PFSK-1 (cell line): ENCODE results near the gene USP35.

Experiments
- FOXP2 ChIP-seq: optimal IDR thresholded peaks from 2 replicates; pipeline ENCODE3; 2011; ENCODE audit warnings: borderline replicate concordance, control low read depth, inconsistent platforms; ENCODE audit not compliant: insufficient read depth; ENCODE audit errors: extremely low read length, extremely low read depth
- POLR2AphosphoS5 ChIP-seq: IDR thresholded peaks from 2 replicates; pipeline ENCODE4 v1.6.1; 2012; ENCODE audit warnings: low read depth, mild to moderate bottlenecking, control low read depth, low read length, moderate library complexity
- SIN3A ChIP-seq: IDR thresholded peaks from 2 replicates; pipeline ENCODE4 v1.6.1; 2012; ENCODE audit warnings: mild to moderate bottlenecking, low read length, moderate library complexity, borderline replicate concordance; ENCODE audit not compliant: insufficient read depth
- TAF1 ChIP-seq: IDR thresholded peaks from 2 replicates; pipeline ENCODE4 v1.6.1; 2012; ENCODE audit warnings: low read length, control low read depth, borderline replicate concordance; ENCODE audit not compliant: insufficient read depth
- TF ChIP-seq, protein P1 (sequence below), 2 experiments: IDR thresholded peaks; 2 replicates each; pipeline versions ENCODE4 v1.6.1 to v1.8.0; 2011 to 2012; ENCODE audit warnings: low read depth in 2 of 2, low read length in 2 of 2, control low read depth in 1 of 2, inconsistent platforms in 1 of 2, mild to moderate bottlenecking in 1 of 2, moderate library complexity in 1 of 2; ENCODE audit not compliant: insufficient read depth in 1 of 2

The USP35 gene

DNA sequence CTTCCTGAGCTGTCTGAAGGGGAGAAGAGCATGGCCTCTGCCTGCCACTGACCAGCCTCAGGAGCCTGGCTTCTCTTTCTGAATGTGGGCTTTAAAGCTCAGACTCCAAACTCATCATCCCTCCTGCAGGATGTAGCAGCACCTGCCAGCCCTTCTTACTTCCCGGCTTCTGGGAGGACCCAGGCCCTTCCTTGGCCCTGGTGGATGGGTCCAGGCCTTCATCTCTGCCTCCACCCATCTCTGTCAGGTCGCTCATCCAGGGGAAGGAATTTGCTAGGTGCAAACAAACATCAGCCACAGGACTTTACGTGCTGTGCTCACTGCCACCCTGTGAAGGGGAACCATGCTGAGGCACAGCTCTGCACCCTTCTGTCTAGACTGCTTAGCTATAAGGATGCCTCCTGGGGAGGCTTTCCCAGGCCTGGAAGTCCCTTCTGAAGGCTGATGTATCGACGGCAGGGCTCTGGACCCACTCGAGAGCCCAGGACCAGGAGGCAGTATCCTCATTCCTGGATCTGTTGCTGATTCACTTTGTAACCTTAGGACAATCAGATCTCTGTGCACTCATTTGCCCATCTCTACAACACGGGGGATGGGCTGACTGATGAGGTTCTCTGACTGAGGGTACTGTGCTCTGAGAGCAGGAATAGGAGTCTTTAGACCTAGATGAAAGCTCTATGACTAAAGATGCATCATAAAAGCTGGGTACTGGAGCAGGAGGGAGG is 30.9 kb downstream of the USP35 start:
- TF ChIP-seq FOXP2 (no peak), TAF1 (no peak), POLR2AphosphoS5 (no peak), SIN3A (no peak)
- TF ChIP-seq, protein P1, sequence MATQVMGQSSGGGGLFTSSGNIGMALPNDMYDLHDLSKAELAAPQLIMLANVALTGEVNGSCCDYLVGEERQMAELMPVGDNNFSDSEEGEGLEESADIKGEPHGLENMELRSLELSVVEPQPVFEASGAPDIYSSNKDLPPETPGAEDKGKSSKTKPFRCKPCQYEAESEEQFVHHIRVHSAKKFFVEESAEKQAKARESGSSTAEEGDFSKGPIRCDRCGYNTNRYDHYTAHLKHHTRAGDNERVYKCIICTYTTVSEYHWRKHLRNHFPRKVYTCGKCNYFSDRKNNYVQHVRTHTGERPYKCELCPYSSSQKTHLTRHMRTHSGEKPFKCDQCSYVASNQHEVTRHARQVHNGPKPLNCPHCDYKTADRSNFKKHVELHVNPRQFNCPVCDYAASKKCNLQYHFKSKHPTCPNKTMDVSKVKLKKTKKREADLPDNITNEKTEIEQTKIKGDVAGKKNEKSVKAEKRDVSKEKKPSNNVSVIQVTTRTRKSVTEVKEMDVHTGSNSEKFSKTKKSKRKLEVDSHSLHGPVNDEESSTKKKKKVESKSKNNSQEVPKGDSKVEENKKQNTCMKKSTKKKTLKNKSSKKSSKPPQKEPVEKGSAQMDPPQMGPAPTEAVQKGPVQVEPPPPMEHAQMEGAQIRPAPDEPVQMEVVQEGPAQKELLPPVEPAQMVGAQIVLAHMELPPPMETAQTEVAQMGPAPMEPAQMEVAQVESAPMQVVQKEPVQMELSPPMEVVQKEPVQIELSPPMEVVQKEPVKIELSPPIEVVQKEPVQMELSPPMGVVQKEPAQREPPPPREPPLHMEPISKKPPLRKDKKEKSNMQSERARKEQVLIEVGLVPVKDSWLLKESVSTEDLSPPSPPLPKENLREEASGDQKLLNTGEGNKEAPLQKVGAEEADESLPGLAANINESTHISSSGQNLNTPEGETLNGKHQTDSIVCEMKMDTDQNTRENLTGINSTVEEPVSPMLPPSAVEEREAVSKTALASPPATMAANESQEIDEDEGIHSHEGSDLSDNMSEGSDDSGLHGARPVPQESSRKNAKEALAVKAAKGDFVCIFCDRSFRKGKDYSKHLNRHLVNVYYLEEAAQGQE (IDR thresholded peaks at IDR 0.05; ENCODE audit: insufficient read depth in 1 of 2, low read depth in 2 of 2, low read length in 2 of 2), result no peak

DNA sequence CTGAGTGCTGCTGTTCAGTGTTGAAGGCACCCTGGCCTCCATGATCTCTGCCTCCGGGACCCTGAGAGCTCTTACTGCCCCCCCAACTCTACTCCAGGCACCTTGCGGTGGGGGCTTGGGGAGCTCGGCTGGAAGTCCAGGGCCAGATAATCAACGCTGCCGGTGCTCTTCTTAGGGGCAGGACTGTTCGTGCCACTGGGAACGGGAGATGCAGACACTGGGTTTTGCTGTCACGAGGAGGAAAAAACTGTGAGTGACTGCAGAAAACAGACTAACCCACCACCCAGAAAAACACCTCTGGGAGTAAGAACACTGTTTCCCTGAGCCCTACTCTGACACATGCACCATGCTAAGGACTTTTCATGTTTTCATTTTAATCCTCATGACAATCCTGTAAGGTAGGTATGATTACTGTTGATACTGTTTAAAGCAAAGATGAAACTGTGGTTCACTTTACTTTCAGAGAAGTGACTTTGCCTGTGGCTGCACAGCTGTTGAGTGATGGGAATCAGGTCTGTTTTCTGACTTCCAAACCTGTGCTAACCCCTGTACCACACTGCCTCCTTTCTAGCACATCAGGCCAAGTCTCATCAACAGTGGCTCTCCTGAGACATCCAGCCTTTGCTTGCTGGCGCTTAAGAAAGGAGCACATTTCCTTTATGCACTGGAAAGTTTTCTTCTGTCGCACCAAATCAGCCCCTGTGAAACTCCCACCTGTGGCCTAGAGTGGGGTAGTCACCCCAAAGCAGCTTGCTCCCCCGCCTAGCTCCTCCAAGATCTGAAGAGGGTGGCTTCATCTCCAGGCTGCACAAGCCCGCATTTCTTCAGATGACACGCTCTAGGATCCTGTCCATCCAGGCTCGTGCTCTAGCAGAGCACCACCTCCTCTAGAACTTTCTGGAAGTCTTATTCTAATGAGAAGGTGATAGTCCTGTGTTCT is 31.8 kb downstream of the USP35 start:
- TF ChIP-seq FOXP2 (no peak), SIN3A (no peak), POLR2AphosphoS5 (no peak), TAF1 (no peak)
- TF ChIP-seq, protein P1 (IDR thresholded peaks at IDR 0.05; ENCODE audit: insufficient read depth in 1 of 2, low read depth in 2 of 2, low read length in 2 of 2), result no peak

DNA sequence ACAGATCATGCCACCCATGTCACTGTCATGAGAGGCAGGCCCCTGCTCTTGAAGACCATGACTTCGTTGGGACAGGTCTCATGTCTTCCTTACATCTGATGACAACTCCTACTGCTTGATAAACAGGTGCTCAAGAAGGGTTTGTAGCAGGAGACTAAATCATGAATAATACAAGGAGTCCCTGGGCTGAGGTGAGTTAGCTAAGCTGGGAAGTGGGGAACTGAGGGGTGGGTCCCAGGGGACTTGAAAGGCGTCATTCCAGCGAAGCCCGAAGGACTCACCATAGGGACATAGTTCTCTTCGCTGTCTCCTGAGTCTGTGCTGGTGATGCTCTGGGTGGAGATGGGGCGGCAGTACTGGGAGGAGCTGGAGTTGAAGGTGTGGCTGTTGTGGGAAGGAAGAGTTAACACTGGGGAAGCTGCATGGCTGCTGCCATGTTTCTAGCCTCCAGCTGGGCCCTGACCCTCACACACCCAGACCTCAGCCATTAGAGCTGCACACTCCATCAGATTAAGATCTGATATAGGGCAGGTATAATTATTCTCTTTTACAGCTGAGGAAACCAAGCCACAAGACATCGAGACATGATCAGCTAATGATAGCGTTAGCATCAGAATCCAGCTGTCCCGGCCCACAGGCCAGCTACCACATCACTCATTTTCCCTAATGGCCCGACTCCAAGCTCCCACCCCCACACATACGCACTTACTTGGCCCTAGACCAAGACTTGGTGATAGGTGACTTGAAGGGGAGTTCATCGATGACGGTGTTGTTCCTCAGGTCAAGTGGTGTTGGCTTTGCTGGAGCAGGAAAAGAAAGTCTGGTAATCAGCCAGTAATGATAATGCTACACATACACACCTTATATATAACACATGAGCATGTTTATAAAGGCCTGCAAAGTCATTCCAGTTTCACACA is 32.9 kb downstream of the USP35 start:
- TF ChIP-seq, protein P1 (IDR thresholded peaks at IDR 0.05; ENCODE audit: insufficient read depth in 1 of 2, low read depth in 2 of 2, low read length in 2 of 2), result no peak
- no peak for TF ChIP-seq POLR2AphosphoS5
- no peak for TF ChIP-seq TAF1
- TF ChIP-seq SIN3A, result no peak
- TF ChIP-seq FOXP2, result no peak

DNA sequence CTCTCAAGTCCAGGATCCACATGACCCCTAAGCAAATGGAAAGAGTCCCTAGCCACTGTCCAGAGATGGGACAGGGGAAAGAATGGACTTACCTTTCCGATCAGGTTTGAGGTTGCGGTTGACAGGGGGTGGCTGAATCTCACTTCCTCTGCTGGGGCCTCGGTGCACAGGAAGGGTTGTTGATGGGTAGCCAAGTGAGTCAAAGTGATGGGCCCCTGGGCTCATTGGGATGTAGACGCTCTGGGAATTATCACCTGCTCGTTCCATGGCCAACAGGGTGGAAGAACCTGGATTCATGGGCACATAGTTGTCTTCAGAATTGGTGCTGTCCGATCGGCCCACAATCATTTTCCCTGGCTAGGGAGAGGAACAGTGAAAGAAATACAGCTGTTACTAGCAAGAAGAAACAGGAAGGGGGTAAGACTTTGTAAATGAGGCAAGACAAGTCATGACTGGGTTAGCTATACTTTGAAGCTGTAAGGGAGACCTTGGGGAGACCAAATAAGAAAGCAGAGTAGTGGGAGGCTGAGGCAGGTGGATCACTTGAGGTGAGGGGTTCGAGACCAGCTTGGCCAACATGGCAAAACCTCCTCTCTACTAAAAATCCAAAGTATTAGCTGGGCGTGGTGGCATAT is 34.7 kb downstream of the USP35 start:
- TF ChIP-seq, protein P1 (IDR thresholded peaks at IDR 0.05; ENCODE audit: insufficient read depth in 1 of 2, low read depth in 2 of 2, low read length in 2 of 2), result no peak
- TF ChIP-seq FOXP2, result no peak
- no peak for TF ChIP-seq SIN3A
- TF ChIP-seq POLR2AphosphoS5, result no peak
- no peak for TF ChIP-seq TAF1
